HL-60 (cell line): ENCODE data around the gene ACADS.

ENCODE experiments used
- DNase-seq, 2 experiments: peaks; one replicate each; pipeline ENCODE4 v3.0.0-alpha.2; 2010 to 2020; ENCODE audit warnings: low read depth in 1 of 2, low spot score in 1 of 2
- H3K27ac ChIP-seq: fragments of 250-450 bp; sonication (Bioruptor Pico); replicated peaks from 2 replicates; pipeline ENCODE4 v1.5.1; 2020; ENCODE audit warnings: mild to moderate bottlenecking, moderate library complexity
- H3K27me3 ChIP-seq: fragments of 250-450 bp; sonication (Bioruptor Pico); 2 replicates; pipeline ENCODE4 v1.5.1; 2021; ENCODE audit warnings: mild to moderate bottlenecking, moderate library complexity; ENCODE audit not compliant: insufficient read depth, poor library complexity, severe bottlenecking
- H3K4me3 ChIP-seq: replicated peaks from 2 replicates; pipeline ENCODE4 v1.5.1; 2011; ENCODE audit warnings: mild to moderate bottlenecking, control low read depth, low read length; ENCODE audit not compliant: insufficient read depth
- CTCF ChIP-seq: IDR thresholded peaks from one replicate; pipeline ENCODE4 v1.5.1; 2011; ENCODE audit warnings: low read length, control low read depth, inconsistent platforms; ENCODE audit not compliant: insufficient read depth
- GABPA ChIP-seq: IDR thresholded peaks from 2 replicates; pipeline ENCODE4 v1.6.1; 2012; ENCODE audit warnings: low read depth
- POLR2AphosphoS5 ChIP-seq: IDR thresholded peaks from 2 replicates; pipeline ENCODE4 v1.6.1; 2012; ENCODE audit warnings: low read depth
- REST ChIP-seq: IDR thresholded peaks from 2 replicates; pipeline ENCODE4 v1.6.1; 2012; ENCODE audit warnings: low read depth; ENCODE audit not compliant: insufficient replicate concordance
- SPI1 ChIP-seq: IDR thresholded peaks from 2 replicates; pipeline ENCODE4 v1.6.1; 2012; ENCODE audit warnings: low read depth, mild to moderate bottlenecking, borderline replicate concordance

The ACADS gene

GRCh38 chr12:120760349-120761254, 35.0 kb downstream of the ACADS start:
- TF ChIP-seq POLR2AphosphoS5 (no peak), CTCF (no peak), REST (no peak), SPI1 (no peak), GABPA (no peak)
- Histone ChIP-seq H3K27me3 (no peaks in the 10 kb centered on the region), H3K27ac (no peak overlapping the region), H3K4me3 (no peak overlapping the region)
- DNase-seq = no peak

DNA sequence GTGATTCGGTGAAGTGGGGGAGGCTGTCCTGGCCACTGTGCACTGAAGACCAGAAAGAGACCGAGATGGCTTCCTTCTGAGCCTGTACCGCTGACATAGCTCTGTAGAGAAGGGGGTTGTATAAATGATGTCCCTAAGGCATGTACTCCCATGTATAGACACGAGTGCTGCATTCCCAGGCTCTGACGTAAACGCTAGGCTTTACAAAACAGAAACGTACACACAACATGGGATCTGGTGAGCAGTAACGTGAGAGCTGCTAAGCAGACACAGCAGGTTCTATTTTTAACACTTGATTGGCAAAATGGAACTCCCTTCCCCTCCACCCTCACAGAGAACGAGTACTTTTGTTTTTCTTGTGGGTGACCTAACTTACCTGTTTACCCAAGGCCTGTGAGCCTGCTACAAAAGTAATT, 35.9 kb downstream of the ACADS start:
- no peak for DNase-seq
- H3K27ac ChIP-seq = no peak overlapping the region

More for the DNA sequence above, 35.9 kb downstream of the ACADS start:
- no peak overlapping the region for H3K4me3 ChIP-seq
- TF ChIP-seq CTCF (no peak), REST (no peak), GABPA (no peak), POLR2AphosphoS5 (no peak), SPI1 (no peak)
- no peaks in the 10 kb centered on the region for H3K27me3 ChIP-seq
